GM18508 (cell line): ENCODE results near the gene ATG4C.

Experiments used
- ATAC-seq: cut with Tn5 transposase; IDR thresholded peaks from one replicate; pipeline ENCODE4 v1.9.1; 2021; ENCODE audit warnings: moderate number of reproducible peaks; ENCODE audit not compliant: insufficient read depth, unreplicated experiment

ATG4C gene

DNA sequence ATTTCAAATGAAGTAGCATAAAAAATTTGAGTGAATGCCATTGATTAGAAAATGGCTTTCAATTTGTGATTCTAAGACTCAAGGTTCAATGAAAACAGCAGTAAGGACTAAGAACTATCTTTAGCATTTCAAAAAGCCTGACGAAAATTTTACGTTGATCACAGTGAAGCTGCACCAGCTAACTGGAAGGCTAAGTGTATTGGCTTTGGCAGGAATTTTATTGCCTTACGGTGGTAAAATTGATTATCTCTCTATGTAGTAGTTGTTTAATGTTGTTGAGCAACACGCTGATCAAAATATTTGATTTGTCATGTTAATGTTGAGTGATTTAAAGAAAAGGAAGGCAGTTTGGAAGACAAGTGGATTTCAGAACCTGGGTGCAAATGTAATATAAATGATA lies 49.6 kb downstream of the ATG4C start:
- ATAC-seq: no peak

DNA sequence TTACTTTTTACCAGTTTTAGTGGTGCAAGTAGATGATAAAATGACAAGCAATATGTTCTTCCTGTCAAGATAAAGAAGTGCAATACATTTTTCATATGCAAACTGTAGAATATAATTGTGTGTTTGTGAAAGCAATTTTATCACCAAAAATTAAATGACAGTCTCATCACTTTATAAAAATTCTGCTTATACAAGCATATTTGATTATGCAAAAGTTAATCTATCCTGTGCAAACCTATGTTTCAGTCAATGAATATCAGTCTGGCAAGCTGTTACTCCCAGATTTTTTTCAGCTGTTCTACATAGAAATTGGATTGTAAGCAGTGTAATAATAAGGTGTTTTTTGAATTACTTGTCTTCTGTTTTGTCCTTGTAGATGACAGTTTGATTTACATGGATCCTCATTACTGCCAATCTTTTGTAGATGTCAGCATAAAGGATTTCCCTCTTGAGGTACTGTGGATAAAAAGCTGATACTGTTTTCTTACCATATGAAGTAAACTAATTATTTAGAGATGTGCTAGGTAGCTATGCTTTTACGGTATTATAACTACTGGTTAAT lies 50.5 kb downstream of the ATG4C start:
- ATAC-seq: no peak

GRCh38 chr1:62836856-62837540 lies 53.1 kb downstream of the ATG4C start:
- ATAC-seq: no peak

- no peak for ATAC-seq
These were observed 56.6 kb downstream of the ATG4C start for GRCh38 chr1:62840555-62840954.

GRCh38 chr1:62841587-62842169 lies 57.7 kb downstream of the ATG4C start:
- ATAC-seq: no peak

GRCh38 chr1:62844030-62844429 lies 60.1 kb downstream of the ATG4C start:
- no peak for ATAC-seq

DNA sequence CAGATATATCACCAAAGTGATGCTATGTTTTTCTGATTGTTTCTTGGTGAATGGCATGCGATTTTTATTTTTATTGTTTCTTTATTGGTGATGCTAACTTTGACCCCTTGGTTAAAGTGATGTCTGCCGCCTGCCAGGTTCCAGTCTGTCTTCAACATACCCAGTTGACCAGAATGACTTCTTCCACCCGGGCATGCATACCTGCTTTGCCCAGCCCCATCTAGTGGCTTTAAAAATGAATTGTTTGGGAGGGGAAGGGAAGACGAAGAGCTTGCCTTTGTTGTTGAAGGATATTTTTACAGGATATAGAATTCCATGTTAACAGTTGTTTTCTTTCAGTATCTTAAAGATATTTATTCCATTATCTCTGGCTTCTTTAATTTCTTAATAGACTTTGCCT lies 65.1 kb downstream of the ATG4C start:
- ATAC-seq: no peak

DNA sequence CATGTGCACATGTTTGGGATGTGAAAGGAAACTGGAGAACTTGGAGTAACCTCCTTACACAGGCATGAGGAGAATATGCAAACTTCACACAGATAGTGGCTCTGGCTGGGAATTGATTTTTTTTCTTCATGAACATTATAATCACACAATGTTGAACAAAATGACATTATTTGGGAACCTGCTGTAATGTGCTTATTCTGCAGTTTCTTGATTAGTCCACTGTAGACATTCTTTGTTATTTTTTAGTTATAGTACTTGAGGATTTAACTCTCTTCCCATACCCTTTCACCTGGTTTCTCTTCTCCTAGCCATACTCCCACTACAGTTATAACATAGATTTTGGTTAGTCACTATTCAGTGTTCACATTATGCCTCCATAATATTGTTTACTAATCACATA lies 68.3 kb downstream of the ATG4C start:
- no peak for ATAC-seq

DNA sequence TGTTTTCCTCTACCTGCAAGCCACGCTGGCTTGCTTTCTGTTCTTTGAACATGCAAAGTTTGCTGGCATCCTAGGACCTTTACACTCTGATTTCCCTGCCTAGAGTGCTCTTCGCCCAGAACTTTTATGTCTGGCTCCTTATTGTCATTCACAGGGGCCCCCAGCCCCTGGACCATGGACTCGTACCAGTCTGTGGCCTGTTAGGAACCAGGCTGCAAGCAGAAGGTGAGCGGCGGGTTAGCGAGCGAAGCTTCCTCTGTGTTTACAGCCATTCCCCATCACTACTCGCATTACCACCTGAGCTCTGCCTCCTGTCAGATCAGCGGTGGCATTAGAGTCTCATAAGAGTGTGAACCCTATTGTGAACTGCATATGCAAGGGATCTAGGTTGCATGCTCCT lies 73.0 kb downstream of the ATG4C start:
- no peak for ATAC-seq

DNA sequence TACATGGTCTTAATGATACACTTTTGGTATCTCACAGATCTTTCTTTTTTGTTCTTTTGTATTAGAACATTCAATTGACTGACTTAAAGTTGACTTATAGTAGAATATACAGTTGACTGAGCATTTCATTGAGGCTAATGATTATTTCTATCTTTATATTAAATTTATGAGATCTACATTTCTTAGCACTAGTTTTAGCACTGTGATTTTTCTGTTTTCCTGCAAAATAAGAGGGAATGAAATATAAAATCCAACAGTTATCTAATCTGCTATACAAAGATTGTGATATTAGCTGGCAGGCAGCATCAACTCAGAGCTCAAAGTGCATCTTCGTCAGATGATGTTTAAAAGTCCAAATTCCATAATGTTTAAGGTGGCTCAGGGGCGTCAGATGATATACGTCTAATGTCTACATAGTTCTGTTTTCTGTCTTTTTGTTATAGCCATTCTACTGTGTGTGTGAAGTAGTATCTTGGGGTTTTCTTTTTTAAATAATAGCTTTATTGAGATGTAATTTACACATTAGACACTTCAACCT lies 85.4 kb downstream of the ATG4C start:
- no peak for ATAC-seq

- ATAC-seq: no peak
These were observed 86.2 kb downstream of the ATG4C start for GRCh38 chr1:62870148-62870547.

GRCh38 chr1:62875676-62876075 lies 91.7 kb downstream of the ATG4C start:
- no peak for ATAC-seq

DNA sequence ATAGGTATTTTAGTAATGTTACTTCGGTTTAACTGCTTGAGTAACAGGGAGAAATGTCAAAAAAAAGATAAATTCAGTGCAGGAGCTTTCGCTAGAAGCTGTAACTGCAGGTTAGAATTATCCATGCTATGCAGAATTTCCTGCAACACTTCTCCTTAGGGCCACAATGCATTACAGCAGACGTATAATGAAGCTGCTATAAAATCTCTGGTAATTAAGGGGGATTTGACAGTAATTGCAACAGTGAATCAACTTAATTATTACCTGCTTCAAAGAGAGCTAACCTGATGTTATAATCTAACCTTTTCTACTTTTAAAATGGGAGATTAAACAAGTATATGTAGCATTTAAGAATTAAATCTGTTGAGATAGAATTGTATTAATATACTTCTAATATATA lies 92.6 kb downstream of the ATG4C start:
- no peak for ATAC-seq

DNA sequence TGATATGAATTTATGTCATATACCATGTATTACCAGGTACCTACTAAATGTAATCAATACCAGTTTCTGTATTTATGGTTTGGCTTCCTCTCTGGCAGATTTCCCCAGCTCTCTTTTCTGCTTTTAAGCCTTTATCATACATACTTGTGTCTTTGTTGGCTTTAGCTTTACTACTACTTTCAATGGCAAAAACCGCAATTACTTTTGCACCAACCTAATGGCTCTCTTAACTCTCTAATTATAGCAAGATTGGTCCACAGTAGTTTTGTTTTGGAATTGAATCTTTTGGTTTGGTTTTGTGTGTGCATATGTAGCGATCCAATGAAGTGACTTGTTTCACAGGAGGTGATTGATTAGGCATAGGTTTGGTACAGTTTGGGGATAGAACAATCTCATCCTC lies 93.6 kb downstream of the ATG4C start:
- ATAC-seq: no peak

- ATAC-seq: no peak
These were observed 96.0 kb downstream of the ATG4C start for GRCh38 chr1:62879962-62880361.

DNA sequence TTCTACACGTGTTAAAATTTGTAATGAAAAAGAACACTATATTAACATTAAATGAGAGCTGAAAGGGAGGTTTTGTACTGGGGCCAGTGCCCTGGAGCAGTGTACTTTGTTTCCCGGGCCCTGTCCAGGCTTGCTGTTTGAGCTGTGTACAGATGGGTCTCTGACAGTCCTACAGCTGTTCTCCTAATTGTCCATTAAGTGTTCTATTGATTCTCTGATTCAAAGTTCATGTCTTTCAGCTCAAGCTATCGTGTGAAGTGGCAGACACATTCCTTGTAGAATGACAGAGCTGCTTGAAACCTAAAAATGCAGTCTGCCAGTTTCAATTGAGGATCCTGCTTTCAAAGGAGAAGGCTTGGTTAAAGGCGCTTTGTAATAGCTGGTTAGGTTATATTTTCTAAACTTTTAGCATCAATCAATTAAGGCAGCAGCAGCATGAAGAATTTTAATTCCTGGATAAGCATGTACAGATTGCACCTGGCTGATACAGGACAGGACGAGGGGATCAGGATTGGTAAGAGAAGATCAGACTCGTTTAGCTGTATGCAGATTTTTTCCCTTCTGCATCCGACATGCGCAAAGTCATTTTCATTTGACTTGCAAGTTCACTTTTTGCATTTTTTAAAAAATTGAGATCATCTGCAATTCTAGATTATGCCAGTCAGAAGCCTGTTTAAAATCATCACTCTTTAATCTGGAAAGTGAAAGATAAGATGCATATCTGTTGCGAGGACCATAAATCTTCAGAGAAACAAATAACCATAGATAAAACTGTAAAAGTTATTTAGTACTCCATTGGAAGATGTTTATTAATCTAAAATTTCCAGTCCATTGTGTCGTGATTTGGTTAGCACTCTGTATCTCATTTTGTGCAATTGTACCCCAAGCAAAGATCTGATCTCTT lies 98.5 kb downstream of the ATG4C start:
- no peak for ATAC-seq

DNA sequence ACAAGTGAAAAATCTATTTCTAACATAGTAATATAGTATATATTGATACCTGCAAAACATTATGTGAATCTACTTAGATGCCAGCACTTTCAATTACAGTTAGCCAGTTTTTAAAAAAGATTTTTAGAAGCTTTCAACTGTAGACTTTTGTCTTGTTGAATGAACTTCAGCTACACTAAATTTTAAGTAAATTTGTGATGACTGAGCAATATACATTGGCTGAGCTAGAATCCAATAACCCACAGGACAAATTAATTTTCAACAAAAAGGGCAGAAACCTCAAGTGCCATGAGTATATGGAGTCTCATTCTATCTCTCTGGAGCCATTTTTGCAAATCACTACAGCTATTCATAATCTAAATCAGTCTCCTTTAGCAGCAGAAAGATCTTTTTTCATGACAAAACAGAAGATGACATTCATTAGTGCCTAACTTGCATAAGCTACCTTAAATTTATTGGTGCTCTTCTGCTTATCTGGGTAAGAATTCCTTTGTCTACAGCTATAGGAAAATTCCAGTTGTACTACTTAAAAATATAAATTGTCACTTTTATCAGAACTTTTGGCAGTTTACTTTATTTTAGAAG lies 100.3 kb downstream of the ATG4C start:
- no peak for ATAC-seq

DNA sequence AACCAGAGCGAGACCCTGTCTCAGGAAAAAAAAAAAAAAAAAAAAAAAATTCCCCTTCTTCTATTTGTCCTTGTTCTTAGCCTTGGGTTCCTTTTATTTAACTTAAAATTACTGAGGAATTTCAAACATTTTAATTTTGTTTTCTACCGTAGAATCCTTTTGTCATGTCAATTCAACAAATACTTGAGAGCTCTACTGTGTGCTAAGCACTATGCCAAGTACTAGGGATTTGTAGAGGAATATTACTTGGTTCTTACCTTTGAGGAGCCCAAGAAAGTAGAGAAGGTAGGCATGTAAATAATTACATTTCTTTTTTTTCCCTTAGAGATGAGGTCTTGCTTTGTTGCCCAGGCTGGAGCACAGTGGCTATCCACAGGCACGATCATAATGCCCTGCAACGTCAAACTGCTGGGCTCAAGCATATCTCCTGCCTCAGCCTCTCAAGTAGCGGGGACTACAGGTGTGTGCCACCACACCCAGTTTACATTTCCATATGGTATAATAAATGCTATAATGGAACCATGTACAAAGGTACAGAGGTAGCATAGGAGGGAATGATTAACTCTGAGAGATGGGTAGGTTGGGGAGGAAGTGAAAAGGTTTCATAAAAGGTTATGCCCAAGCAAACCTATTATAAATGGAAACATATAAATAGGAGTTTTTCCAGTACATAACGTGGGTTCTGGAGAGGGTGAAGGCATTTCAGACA lies 104.0 kb downstream of the ATG4C start:
- no peak for ATAC-seq

- no peak for ATAC-seq
These were observed 108.1 kb downstream of the ATG4C start for GRCh38 chr1:62891956-62892562.
